ENCODE data around the gene MED12L.

- TF ChIP-seq, protein P1, sequence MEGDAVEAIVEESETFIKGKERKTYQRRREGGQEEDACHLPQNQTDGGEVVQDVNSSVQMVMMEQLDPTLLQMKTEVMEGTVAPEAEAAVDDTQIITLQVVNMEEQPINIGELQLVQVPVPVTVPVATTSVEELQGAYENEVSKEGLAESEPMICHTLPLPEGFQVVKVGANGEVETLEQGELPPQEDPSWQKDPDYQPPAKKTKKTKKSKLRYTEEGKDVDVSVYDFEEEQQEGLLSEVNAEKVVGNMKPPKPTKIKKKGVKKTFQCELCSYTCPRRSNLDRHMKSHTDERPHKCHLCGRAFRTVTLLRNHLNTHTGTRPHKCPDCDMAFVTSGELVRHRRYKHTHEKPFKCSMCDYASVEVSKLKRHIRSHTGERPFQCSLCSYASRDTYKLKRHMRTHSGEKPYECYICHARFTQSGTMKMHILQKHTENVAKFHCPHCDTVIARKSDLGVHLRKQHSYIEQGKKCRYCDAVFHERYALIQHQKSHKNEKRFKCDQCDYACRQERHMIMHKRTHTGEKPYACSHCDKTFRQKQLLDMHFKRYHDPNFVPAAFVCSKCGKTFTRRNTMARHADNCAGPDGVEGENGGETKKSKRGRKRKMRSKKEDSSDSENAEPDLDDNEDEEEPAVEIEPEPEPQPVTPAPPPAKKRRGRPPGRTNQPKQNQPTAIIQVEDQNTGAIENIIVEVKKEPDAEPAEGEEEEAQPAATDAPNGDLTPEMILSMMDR (IDR thresholded peaks at IDR 0.05): no peak
- no peak for TF ChIP-seq POLR2A (IDR thresholded peaks at IDR 0.05)
These were observed 360.5 kb downstream of the MED12L start for GRCh38 chr3:151446002-151446340.

Data from esophagus squamous epithelium (tissue), 4 donors.